Epithelial cell of esophagus (primary cell): ENCODE results near the gene NTM.

Source experiments
- DNase-seq: peaks from one replicate; pipeline ENCODE4 v3.0.0; 2010; ENCODE audit warnings: low read depth
- H3K4me3 ChIP-seq: 2 replicates; pipeline ENCODE4 v1.5.1; 2011; ENCODE audit warnings: mild to moderate bottlenecking, low read length, control low read depth
- TF ChIP-seq, protein P1 (sequence below): IDR thresholded peaks from 2 replicates; pipeline ENCODE4 v1.5.1; 2011; ENCODE audit warnings: low read depth, mild to moderate bottlenecking, low read length, control low read depth, inconsistent platforms; ENCODE audit not compliant: insufficient read depth; ENCODE audit errors: missing control alignments

Gene NTM

DNA sequence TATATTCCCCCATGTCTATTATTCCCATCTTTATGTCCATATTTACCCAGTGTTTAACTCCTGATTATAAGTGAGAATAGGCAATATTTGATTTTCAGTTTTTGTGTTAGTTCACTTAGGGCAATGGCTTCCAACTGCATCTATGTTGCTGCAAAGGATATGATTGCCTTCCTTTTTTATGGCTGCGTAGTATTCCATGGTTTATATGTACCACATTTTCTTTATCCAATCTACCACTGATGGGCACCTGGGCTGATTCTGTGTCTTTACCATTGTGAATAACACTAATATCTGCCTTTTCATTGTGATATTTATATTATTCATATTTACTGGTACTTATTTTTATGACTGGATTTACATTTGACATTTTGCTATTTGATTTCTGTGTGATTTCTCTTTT is 649.6 kb downstream of the NTM start:
- TF ChIP-seq, protein P1, sequence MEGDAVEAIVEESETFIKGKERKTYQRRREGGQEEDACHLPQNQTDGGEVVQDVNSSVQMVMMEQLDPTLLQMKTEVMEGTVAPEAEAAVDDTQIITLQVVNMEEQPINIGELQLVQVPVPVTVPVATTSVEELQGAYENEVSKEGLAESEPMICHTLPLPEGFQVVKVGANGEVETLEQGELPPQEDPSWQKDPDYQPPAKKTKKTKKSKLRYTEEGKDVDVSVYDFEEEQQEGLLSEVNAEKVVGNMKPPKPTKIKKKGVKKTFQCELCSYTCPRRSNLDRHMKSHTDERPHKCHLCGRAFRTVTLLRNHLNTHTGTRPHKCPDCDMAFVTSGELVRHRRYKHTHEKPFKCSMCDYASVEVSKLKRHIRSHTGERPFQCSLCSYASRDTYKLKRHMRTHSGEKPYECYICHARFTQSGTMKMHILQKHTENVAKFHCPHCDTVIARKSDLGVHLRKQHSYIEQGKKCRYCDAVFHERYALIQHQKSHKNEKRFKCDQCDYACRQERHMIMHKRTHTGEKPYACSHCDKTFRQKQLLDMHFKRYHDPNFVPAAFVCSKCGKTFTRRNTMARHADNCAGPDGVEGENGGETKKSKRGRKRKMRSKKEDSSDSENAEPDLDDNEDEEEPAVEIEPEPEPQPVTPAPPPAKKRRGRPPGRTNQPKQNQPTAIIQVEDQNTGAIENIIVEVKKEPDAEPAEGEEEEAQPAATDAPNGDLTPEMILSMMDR = no peak
- H3K4me3 ChIP-seq = no peak overlapping the region
- DNase-seq = no peak

DNA sequence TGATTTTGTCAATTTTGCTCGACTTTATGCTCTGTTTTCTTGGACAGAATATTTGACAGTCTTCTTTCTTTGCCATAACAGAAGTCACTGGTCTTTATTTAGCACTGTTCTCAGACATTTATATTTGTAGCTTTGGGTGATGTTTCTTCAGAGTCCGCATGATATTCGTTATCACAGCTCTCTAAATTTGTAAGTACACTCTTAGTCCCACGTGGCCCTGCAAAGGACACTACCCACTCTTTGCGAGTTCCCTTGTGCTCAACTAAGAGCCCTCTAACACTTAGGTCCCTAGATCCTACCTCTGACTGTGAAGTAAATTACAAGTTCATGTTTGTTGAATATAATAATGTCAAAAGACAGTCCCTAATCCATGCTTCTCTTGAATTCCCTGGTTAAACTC is 651.9 kb downstream of the NTM start:
- DNase-seq = no peak
- no peak overlapping the region for H3K4me3 ChIP-seq
- TF ChIP-seq, protein P1 = no peak

DNA sequence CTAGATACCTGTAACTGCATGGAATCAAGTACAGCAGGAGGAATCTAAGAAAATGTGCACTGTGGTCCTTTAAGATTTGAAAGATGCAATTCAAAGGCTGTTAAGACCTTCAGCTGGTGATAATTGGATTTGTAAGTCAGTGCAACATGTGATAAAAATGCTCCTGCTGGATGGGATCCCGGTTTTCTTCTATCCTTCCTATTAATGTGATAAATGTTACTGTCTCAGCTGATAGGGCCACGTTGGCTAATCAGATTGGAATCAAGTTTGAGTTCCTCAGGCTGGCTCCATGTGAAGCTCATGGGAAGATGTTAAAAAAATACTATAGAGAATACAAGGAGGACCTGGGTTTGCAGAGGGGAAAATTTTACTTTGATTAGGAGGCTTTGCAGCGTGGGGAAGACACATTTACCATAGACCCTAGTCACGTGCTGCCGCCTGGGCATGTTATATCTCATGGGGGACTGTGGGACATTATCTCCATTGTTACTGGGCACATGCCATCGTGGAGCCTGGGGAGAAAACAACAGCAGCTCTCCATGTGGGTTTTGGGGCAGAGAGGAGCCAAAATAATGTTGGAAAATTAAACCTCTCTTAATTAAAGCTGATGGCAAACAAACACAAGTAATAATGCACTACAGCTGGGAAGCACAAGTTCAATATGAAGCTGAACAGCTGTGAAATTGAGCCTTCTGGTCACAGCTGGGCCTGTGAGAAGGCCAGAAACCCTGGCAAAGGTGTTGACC is 652.5 kb downstream of the NTM start:
- TF ChIP-seq, protein P1 = no peak
- DNase-seq = no peak
- H3K4me3 ChIP-seq = no peak overlapping the region

DNA sequence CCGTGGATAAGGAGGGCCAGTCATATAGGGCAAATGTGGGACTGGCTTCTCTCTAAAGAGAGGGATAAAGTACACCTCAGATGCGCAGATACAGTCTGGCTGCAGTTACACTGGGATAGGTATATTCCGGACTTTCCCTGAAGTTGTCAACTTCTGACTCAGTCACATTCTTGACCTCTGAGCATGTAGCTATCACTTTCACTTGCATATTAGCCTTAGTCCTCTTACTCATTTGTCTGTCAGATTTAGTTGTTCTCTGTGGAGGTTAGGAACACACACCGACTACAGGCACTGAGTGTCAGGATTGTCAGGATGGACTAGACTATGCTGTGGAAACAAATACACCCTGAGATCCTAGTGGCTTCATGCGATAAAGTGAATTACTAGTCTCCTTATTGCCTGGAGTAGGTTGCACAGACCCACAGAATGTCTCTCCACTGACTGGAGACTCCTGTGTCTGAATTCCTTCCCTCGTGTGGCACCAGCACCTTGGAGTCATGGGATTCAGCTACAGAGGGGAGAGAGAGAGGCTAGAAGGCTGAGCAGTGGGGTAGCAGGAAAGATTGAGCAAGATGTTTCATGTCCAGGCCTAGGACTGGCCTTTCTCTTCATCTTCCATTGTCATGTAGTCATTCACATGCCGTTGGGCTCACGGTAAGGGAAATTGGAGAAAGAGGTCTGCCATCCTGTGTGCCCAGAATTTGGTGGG is 654.3 kb downstream of the NTM start:
- TF ChIP-seq, protein P1 = no peak
- peak; percentile 95 for DNase-seq
- H3K4me3 ChIP-seq = no peak overlapping the region

DNA sequence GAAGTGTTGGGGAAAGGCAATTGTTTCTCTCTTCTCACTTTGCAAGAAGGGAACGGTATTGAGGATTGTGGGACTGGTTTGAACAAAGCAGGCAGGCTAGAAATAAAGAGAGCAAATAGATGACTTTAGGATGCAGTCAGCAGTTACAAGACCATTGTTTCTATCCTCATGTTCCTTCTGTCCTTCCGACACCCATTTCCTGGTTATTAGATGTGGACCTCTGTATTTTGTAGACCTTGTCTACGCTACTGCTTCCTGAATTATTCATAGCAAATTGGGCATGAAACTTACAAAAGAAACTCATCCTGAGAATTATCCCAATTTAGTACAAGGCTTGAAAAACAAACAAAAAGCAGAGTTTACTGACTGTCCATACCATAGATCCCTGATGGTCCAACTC is 656.3 kb downstream of the NTM start:
- TF ChIP-seq, protein P1 = no peak
- DNase-seq = no peak
- no peak overlapping the region for H3K4me3 ChIP-seq

DNA sequence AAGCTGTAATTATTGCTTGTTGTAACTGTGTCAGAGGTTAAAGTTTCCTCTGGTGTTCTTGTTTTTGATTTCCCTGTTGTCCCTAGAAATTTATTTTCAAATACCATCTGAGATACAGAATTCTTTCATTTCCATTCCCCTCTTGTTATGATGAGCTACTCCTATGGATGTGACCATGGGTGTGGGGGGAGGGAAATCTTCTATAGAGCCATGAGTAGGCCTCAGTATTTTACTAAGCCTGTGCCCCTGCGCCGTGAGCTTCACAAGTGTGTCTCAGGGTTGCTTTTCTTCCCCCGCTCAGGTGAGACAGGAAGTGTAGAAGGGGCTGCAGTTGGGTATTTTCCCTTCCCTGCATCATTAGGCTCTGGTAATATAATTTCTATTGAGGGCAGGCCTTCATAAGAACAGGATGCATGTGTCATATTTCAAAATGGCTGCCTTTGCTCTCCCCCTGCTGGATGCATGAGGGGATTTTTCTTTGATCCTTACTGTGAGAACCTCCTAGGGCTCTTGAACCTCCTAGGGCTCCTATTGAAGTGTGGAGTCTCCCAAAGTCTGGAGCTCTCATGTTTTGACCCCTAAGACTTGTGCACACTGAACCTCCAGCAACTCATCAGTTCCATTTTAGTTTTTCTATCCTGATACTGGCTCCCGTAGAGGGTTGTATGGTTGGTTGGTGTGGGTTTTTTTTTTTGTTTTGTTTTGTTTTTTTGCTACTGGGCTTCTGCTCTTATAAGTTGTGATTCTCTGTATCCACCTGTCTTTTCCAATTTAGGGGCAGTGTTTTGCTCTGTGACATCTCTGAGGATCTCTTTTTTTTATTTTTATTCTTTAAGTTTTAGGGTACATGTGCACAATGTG is 658.2 kb downstream of the NTM start:
- H3K4me3 ChIP-seq = no peak overlapping the region
- peak; percentile 70 for DNase-seq
- TF ChIP-seq, protein P1 = peak; percentile 71
